Measurements from ENCODE around the gene RIMS1. TPM values are rescaled to one million over a fixed set of nuclear protein-coding genes. Genes with fewer than 3 reads are reported as not detected.

RIMS1 gene
- total RNA-seq, 4 donors from 2014 or later = 0.10 to 1.4 (median 1.1) TPM; not detected in 1

DNA sequence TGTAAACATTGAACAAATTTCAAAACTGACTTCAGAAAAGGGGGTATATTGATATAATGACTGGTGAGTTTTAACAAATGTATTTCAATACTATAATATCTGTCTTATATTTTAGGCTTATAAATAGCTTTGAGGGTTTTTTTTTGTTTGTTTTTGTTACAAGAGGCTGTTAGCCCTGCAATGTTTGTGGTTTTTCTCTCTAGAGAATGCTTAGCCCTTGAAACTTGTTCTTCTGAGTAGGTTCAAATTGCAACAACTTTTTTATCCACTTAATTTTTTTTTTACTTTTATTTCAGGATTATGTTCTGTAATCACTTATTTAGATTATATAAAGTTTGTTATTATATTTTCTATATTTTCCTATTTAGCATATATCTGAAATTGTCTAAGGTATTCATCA, 333.2 kb downstream of the RIMS1 start:
- Histone ChIP-seq H3K9me3 (no peaks in the 10 kb centered on the region), H3K4me3 (no peak overlapping the region), H3K27me3 (no peaks in the 10 kb centered on the region), H3K27ac (no peak overlapping the region), H3K36me3 (no peaks in the 10 kb centered on the region), H3K4me1 (no peaks in the 10 kb centered on the region)
- DNase-seq = no peak
- intact Hi-C loops (cut with DNase I; ENCODE audit: low total_unique reads) (no loop called here), in situ Hi-C loops (cut with MboI; ENCODE audit: low sequenced_read_pairs in 4 of 4) (no loop called here)
- TF ChIP-seq CTCF (IDR thresholded peaks at IDR 0.05 in 4 of 5, conservative IDR thresholded peaks at IDR 0.05 in 1 of 5) (no peak), POLR2A (IDR thresholded peaks at IDR 0.05) (no peak)
- no peak for ATAC-seq

GRCh38 chr6:72238021-72238420, 351.7 kb downstream of the RIMS1 start:
- Histone ChIP-seq H3K4me3 (no peak overlapping the region), H3K27me3 (no peaks in the 10 kb centered on the region), H3K27ac (no peak overlapping the region), H3K4me1 (no peaks in the 10 kb centered on the region), H3K9me3 (no peaks in the 10 kb centered on the region), H3K36me3 (no peaks in the 10 kb centered on the region)
- in situ Hi-C loops (cut with MboI; ENCODE audit: low sequenced_read_pairs in 4 of 4) = no loop called here
- ATAC-seq (no peak), DNase-seq (no peak)
- TF ChIP-seq CTCF (IDR thresholded peaks at IDR 0.05 in 4 of 5, conservative IDR thresholded peaks at IDR 0.05 in 1 of 5) = no peak
- intact Hi-C loops (cut with DNase I; ENCODE audit: low total_unique reads) = no loop called here

DNA sequence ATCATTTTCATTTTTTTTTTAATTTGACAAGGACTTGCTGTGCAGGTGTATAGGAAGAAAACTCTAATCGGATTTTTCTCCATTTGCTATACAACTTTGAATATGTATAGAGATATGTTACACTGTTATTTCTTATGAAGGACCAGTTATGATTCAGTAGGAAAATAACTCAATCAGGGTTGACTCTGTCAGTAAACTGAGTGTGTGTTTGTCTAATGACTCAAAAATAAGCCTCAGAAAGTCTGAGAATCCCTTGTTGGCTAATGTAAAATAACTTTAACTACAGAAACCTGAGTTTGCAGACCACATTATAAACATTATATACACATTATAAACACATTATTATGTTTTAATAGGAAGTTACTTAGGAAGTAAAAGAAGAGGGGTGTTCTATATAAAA, 352.6 kb downstream of the RIMS1 start:
- in situ Hi-C loops (cut with MboI; ENCODE audit: low sequenced_read_pairs in 4 of 4) (no loop called here), intact Hi-C loops (cut with DNase I; ENCODE audit: low total_unique reads) (no loop called here)
- ATAC-seq (no peak), DNase-seq (no peak)
- no peak for TF ChIP-seq CTCF (IDR thresholded peaks at IDR 0.05 in 4 of 5, conservative IDR thresholded peaks at IDR 0.05 in 1 of 5)
- TF ChIP-seq POLR2A (IDR thresholded peaks at IDR 0.05) = no peak
- H3K27me3 ChIP-seq = no peaks in the 10 kb centered on the region
- H3K27ac ChIP-seq = no peak overlapping the region
- H3K4me3 ChIP-seq = no peak overlapping the region
- no peaks in the 10 kb centered on the region for H3K4me1 ChIP-seq
- no peaks in the 10 kb centered on the region for H3K36me3 ChIP-seq
- H3K9me3 ChIP-seq = no peaks in the 10 kb centered on the region

DNA sequence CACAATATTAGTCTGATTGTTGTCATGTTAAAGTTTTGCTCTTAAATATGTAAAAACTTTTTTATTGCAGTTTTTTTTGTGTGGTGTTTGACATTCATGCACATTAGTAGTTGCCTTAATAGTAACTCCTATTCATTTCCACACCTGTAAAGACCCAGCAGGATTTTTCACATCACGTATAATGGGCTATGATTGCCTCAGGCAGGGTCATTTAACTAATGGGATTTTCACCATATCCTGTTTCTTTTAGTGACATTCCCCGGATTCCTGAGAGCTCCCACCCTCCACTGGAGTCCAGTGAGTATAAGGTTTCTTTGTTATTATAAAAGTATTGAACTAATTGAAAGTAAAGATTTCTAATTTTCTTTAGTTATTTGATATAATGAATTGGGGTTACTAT, 359.2 kb downstream of the RIMS1 start:
- H3K4me3 ChIP-seq = no peak overlapping the region
- DNase-seq = no peak
- ATAC-seq = no peak
- no peaks in the 10 kb centered on the region for H3K36me3 ChIP-seq
- TF ChIP-seq CTCF (IDR thresholded peaks at IDR 0.05 in 4 of 5, conservative IDR thresholded peaks at IDR 0.05 in 1 of 5) (no peak), POLR2A (IDR thresholded peaks at IDR 0.05) (no peak)
- no peaks in the 10 kb centered on the region for H3K27me3 ChIP-seq
- H3K27ac ChIP-seq = no peak overlapping the region
- intact Hi-C loops (cut with DNase I; ENCODE audit: low total_unique reads) (no loop called here), in situ Hi-C loops (cut with MboI; ENCODE audit: low sequenced_read_pairs in 4 of 4) (no loop called here)
- no peaks in the 10 kb centered on the region for H3K9me3 ChIP-seq
- no peaks in the 10 kb centered on the region for H3K4me1 ChIP-seq

DNA sequence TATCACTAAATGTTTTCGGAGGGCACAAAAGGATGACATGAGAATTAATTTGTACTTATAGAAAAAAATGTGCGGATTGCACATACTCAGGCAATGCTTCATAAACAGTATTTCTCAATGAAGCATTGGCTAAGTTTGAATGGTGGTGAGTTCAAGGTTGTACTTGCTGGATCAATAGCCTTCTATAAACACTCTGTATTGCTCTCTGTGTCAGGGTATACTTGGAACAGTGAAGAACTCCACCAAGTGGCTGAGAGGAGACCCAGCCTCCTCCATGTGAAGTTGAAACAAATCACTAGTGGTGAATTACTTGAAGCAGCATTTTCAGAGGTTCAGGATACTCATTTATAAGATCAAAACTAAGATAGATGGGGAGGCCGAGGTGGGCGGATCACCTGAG, 360.6 kb downstream of the RIMS1 start:
- Histone ChIP-seq H3K27me3 (no peaks in the 10 kb centered on the region), H3K9me3 (no peaks in the 10 kb centered on the region), H3K27ac (no peak overlapping the region), H3K4me3 (no peak overlapping the region), H3K4me1 (no peaks in the 10 kb centered on the region), H3K36me3 (no peaks in the 10 kb centered on the region)
- intact Hi-C loops (cut with DNase I; ENCODE audit: low total_unique reads) = no loop called here
- TF ChIP-seq POLR2A (IDR thresholded peaks at IDR 0.05) (no peak), CTCF (IDR thresholded peaks at IDR 0.05 in 4 of 5, conservative IDR thresholded peaks at IDR 0.05 in 1 of 5) (no peak)
- no peak for ATAC-seq
- DNase-seq = no peak
- in situ Hi-C loops (cut with MboI; ENCODE audit: low sequenced_read_pairs in 4 of 4) = no loop called here

Data from gastrocnemius medialis (tissue), 4 donors.